Measurements from ENCODE around the gene HES1. TPM values are rescaled to one million over a fixed set of nuclear protein-coding genes. Genes with fewer than 3 reads are reported as not detected.

Gene HES1
- total and polyA plus RNA-seq, 4 donors = 16.5 to 70.6 (median 27.5) TPM

GRCh38 chr3:194121891-194122631 lies 13.9 kb upstream of the HES1 start:
- peak in 2 of 3 donors; percentile 26 to 38 for DNase-seq
- Histone ChIP-seq H3K27ac (ENCODE audit: low read depth in 1 of 2, low read length in 1 of 2) (no peak overlapping the region), H3K9ac (ENCODE audit: insufficient read depth in 1 of 2, low read length in 2 of 2) (no peak overlapping the region), H3K4me3 (no peak overlapping the region), H3K27me3 (ENCODE audit: control insufficient read depth in 3 of 3, insufficient read depth in 3 of 3, low read length in 2 of 3) (no peaks in the 10 kb centered on the region), H3K36me3 (ENCODE audit: control insufficient read depth in 4 of 4, insufficient read depth in 4 of 4, low read length in 4 of 4) (no peaks in the 10 kb centered on the region), H3K4me1 (ENCODE audit: control insufficient read depth in 5 of 5, insufficient read depth in 5 of 5, low read length in 5 of 5) (peaks cover 0 to 6% (median 0%) of the 10 kb centered on the region in 5 donors), H3K9me3 (ENCODE audit: control insufficient read depth in 4 of 4, insufficient read depth in 3 of 4, low read length in 3 of 4) (no peaks in the 10 kb centered on the region)
- WGBS, 2 donors = 70 to 92% methylated on average over 8 of the region's 8 CpGs
- ATAC-seq (ENCODE audit: insufficient read depth, low FRiP score) = no peak
- no peak for TF ChIP-seq CTCF (IDR thresholded peaks at IDR 0.05; ENCODE audit: control extremely low read depth, extremely low read depth)

DNA sequence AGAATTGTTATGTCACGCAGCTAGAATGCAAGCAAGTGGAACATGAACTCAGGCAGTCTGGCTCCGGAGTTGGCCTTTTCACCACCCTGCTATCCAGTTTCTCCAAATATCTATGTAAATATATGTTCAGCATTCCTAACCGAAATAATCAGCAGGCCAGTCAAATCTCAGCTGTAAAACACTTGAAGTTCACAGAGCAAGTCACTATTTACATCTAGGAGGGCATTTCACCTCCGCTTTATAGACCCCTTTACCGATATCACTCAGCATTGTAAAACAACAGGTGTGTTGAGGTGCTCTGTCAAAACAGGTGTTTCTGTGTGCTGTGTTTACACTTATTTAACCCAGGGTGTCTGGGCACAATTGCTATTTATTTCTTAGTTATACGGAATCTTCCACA lies 12.2 kb upstream of the HES1 start:
- Histone ChIP-seq H3K27ac (ENCODE audit: low read depth in 1 of 2, low read length in 1 of 2) (no peak overlapping the region), H3K4me1 (ENCODE audit: control insufficient read depth in 5 of 5, insufficient read depth in 5 of 5, low read length in 5 of 5) (peaks cover 0 to 4% (median 0%) of the 10 kb centered on the region in 5 donors), H3K36me3 (ENCODE audit: control insufficient read depth in 4 of 4, insufficient read depth in 4 of 4, low read length in 4 of 4) (no peaks in the 10 kb centered on the region), H3K27me3 (ENCODE audit: control insufficient read depth in 3 of 3, insufficient read depth in 3 of 3, low read length in 2 of 3) (no peaks in the 10 kb centered on the region), H3K9ac (ENCODE audit: insufficient read depth in 1 of 2, low read length in 2 of 2) (no peak overlapping the region), H3K4me3 (no peak overlapping the region), H3K9me3 (ENCODE audit: control insufficient read depth in 4 of 4, insufficient read depth in 3 of 4, low read length in 3 of 4) (no peaks in the 10 kb centered on the region)
- ATAC-seq (ENCODE audit: insufficient read depth, low FRiP score) (no peak), DNase-seq (peak in 2 of 3 donors; percentile 35 to 53)
- no peak for TF ChIP-seq CTCF (IDR thresholded peaks at IDR 0.05; ENCODE audit: control extremely low read depth, extremely low read depth)
- WGBS, 2 donors = 77 to 83% methylated on average over 6 of the region's 6 CpGs

DNA sequence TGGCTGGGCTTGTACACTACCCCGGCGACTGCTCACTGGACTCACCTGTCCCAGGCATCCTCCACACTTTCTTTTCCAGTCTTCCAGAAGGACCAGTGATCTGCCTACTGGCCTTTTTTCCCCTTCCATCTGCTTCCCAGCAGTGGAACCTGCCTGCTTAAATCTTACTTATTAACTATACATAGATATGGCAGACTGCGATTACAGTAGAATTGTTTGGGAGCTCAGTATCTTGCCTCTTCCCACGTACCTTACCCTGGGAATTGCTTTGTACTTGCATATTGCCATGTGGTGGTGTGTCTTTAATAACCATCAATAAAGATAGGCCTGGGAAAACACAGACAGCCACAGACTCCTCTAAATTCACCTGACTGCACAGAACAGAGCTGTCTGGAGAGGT lies 11.8 kb upstream of the HES1 start:
- ATAC-seq (ENCODE audit: insufficient read depth, low FRiP score) (no peak), DNase-seq (no peak)
- H3K36me3 ChIP-seq (ENCODE audit: control insufficient read depth in 4 of 4, insufficient read depth in 4 of 4, low read length in 4 of 4) = no peaks in the 10 kb centered on the region
- WGBS, 2 donors = 92 to 97% methylated on average over 4 of the region's 4 CpGs
- TF ChIP-seq CTCF (IDR thresholded peaks at IDR 0.05; ENCODE audit: control extremely low read depth, extremely low read depth) = no peak
- H3K9ac ChIP-seq (ENCODE audit: insufficient read depth in 1 of 2, low read length in 2 of 2) = no peak overlapping the region
- H3K27me3 ChIP-seq (ENCODE audit: control insufficient read depth in 3 of 3, insufficient read depth in 3 of 3, low read length in 2 of 3) = no peaks in the 10 kb centered on the region
- H3K4me3 ChIP-seq = no peak overlapping the region
- peaks cover 0 to 4% (median under 1%) of the 10 kb centered on the region in 5 donors for H3K4me1 ChIP-seq (ENCODE audit: control insufficient read depth in 5 of 5, insufficient read depth in 5 of 5, low read length in 5 of 5)
- no peaks in the 10 kb centered on the region for H3K9me3 ChIP-seq (ENCODE audit: control insufficient read depth in 4 of 4, insufficient read depth in 3 of 4, low read length in 3 of 4)
- no peak overlapping the region for H3K27ac ChIP-seq (ENCODE audit: low read depth in 1 of 2, low read length in 1 of 2)
